Activated CD4-positive, alpha-beta T cell treated with anti-CD3 and anti-CD28 coated beads, Interleukin-2, amount 50 U/mL, for 1 hour (primary cell): ENCODE data around the gene DDN.

Experiments
- DNase-seq: peaks from one replicate; pipeline ENCODE4 v3.0.0-alpha.2; 2020

Gene DDN

GRCh38 chr12:48999371-49000131 is at the start of gene DDN:
TSS of gene DDN (minus strand) at chr12:48999375. CDS start at chr12:48999287, 88 bp downstream.
- DNase-seq: peak; percentile 45

- no peak for DNase-seq
These were observed 49.8 kb upstream of the DDN start for GRCh38 chr12:49048953-49049352.

- no peak for DNase-seq
These were observed 47.1 kb upstream of the DDN start for GRCh38 chr12:49046129-49046895.

GRCh38 chr12:49044660-49045059 is 45.5 kb upstream of the DDN start:
- no peak for DNase-seq

- peak; percentile 87 for DNase-seq
These were observed 44.7 kb upstream of the DDN start for GRCh38 chr12:49043856-49044258.

- DNase-seq: no peak
These were observed 44.1 kb upstream of the DDN start for GRCh38 chr12:49043241-49043640.

- DNase-seq: no peak
These were observed 42.8 kb upstream of the DDN start for GRCh38 chr12:49041881-49042484.

- DNase-seq: no peak
These were observed 42.1 kb upstream of the DDN start for GRCh38 chr12:49041036-49041880.

GRCh38 chr12:49040364-49040855 is 41.2 kb upstream of the DDN start:
- DNase-seq: no peak

- DNase-seq: no peak
These were observed 40.5 kb upstream of the DDN start for GRCh38 chr12:49039421-49040363.

- DNase-seq: no peak
These were observed 39.2 kb upstream of the DDN start for GRCh38 chr12:49038291-49038955.

- no peak for DNase-seq
These were observed 38.7 kb upstream of the DDN start for GRCh38 chr12:49037947-49038237.

- DNase-seq: no peak
These were observed 38.2 kb upstream of the DDN start for GRCh38 chr12:49037111-49037946.

- DNase-seq: no peak
These were observed 36.9 kb upstream of the DDN start for GRCh38 chr12:49036029-49036428.

GRCh38 chr12:49034286-49034622 is 35.1 kb upstream of the DDN start:
- no peak for DNase-seq

- DNase-seq: no peak
These were observed 34.6 kb upstream of the DDN start for GRCh38 chr12:49033611-49034285.

GRCh38 chr12:49032679-49033447 is 33.7 kb upstream of the DDN start:
- DNase-seq: no peak

GRCh38 chr12:49032276-49032675 is 33.1 kb upstream of the DDN start:
- DNase-seq: no peak

- no peak for DNase-seq
These were observed 32.5 kb upstream of the DDN start for GRCh38 chr12:49031573-49032161.
